Measurements from ENCODE around the gene SH2B2. TPM values are rescaled to one million over a fixed set of nuclear protein-coding genes. Genes with fewer than 3 reads are reported as not detected.

Gene SH2B2
- total and polyA plus RNA-seq, 11 donors = 0.50 to 5.7 (median 2.2) TPM

- Histone ChIP-seq H3K36me3 (no peaks in the 10 kb centered on the region), H3K4me3 (no peak overlapping the region), H3K27ac (no peak overlapping the region), H3K4me1 (peaks cover 0 to 10% (median 0%) of the 10 kb centered on the region in 12 donors), H3K27me3 (no peaks in the 10 kb centered on the region), H3K9me3 (no peaks in the 10 kb centered on the region)
- TF ChIP-seq POLR2A (IDR thresholded peaks at IDR 0.05) = no peak
- TF ChIP-seq, protein P1, sequence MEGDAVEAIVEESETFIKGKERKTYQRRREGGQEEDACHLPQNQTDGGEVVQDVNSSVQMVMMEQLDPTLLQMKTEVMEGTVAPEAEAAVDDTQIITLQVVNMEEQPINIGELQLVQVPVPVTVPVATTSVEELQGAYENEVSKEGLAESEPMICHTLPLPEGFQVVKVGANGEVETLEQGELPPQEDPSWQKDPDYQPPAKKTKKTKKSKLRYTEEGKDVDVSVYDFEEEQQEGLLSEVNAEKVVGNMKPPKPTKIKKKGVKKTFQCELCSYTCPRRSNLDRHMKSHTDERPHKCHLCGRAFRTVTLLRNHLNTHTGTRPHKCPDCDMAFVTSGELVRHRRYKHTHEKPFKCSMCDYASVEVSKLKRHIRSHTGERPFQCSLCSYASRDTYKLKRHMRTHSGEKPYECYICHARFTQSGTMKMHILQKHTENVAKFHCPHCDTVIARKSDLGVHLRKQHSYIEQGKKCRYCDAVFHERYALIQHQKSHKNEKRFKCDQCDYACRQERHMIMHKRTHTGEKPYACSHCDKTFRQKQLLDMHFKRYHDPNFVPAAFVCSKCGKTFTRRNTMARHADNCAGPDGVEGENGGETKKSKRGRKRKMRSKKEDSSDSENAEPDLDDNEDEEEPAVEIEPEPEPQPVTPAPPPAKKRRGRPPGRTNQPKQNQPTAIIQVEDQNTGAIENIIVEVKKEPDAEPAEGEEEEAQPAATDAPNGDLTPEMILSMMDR (IDR thresholded peaks at IDR 0.05) = peak; percentile 68 to 88 (median 83)
- ATAC-seq (peak in 3 of 4 donors; percentile 73 to 79 (median 77)), DNase-seq (peak in 4 of 5 donors; percentile 43 to 81 (median 50))
- intact Hi-C loops (cut with DNase I) = loop anchor here (1.0 to 10.0 kb wide), 6 partner anchors 109 to 675 kb away; no protein-coding TSS in a partner anchor
- WGBS, 4 donors = 60 to 65% (median 61%) methylated on average over 19 to 23 of the region's 23 CpGs
Measured at GRCh38 chr7:102279537-102280400, 6.9 kb upstream of the SH2B2 start.

DNA sequence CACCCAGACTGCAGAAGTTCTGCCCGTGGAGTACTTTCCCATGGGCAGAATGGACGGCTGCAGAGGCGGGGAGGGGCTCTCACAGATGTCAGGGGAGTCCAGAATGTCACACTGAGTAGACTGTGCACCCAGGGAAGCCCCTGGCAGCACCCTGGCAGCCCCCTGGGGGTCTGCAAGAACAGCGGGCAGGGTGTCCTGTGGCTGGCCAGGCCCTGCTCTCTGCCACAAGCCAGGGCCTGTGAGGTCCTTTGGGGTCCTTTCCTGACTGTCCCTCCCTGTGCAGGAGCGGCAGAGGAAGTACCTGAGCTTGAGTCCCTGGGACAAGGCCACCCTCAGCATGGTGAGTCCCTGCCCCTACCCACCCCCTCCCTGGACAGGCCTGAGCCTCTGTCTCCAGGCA, 6.1 kb upstream of the SH2B2 start:
- DNase-seq = no peak
- TF ChIP-seq, protein P1 (IDR thresholded peaks at IDR 0.05) = no peak
- no peak for TF ChIP-seq POLR2A (IDR thresholded peaks at IDR 0.05)
- ATAC-seq = no peak
- WGBS, 4 donors = 88 to 100% (median 92%) methylated on average over 1 to 5 of the region's 5 CpGs
- Histone ChIP-seq H3K27ac (no peak overlapping the region), H3K27me3 (no peaks in the 10 kb centered on the region), H3K4me3 (no peak overlapping the region), H3K9me3 (no peaks in the 10 kb centered on the region), H3K36me3 (no peaks in the 10 kb centered on the region), H3K4me1 (peaks cover 0 to 17% (median 4%) of the 10 kb centered on the region in 12 donors)
- intact Hi-C loops (cut with DNase I) = loop anchor here in 2 of 10 donors (2.0 kb wide), 1 partner anchor 110 kb away; no protein-coding TSS in a partner anchor

DNA sequence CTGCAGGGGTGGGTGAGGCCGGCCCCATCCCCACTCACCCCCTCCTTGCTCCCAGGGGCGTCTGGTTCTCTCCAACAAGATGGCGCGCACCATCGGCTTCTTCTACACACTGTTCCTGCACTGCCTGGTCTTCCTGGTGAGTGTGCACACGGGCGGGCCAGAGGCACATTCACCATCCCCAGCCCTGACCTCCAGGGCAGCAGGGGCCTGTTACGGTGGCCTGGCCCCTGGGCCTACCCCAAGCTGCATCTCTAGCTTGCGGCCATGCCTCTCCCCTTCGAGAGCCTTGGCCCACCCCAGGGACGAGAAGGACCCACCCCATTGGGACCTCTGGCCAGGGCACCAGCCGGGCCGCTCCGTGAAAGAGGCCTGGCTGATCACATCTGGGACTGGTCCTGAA, 4.9 kb upstream of the SH2B2 start:
- DNase-seq (no peak), ATAC-seq (no peak)
- no peaks in the 10 kb centered on the region for H3K36me3 ChIP-seq
- intact Hi-C loops (cut with DNase I) = loop anchor here in 2 of 10 donors (2.0 kb wide), 1 partner anchor 109 kb away; no protein-coding TSS in a partner anchor
- H3K4me3 ChIP-seq = no peak overlapping the region
- H3K27me3 ChIP-seq = no peaks in the 10 kb centered on the region
- no peak overlapping the region for H3K27ac ChIP-seq
- peaks cover 7 to 27% (median 12%) of the 10 kb centered on the region in 12 donors for H3K4me1 ChIP-seq
- TF ChIP-seq, protein P1 (IDR thresholded peaks at IDR 0.05) = no peak
- no peak for TF ChIP-seq POLR2A (IDR thresholded peaks at IDR 0.05)
- WGBS, 4 donors = 92 to 97% (median 95%) methylated on average over 13 to 14 of the region's 14 CpGs
- no peaks in the 10 kb centered on the region for H3K9me3 ChIP-seq

Measured in heart left ventricle (tissue), 16 donors.